H1 (cell line): ENCODE data around the gene VDR. TPM values are rescaled to one million over a fixed set of nuclear protein-coding genes. Genes with fewer than 3 reads are reported as not detected.

ENCODE experiments used
- CTCF ChIA-PET: fragments of 300-600 bp; sonication (Branson Sonifier 250); formaldehyde crosslinking; loops from one replicate; lab custom pipeline; 2021; ENCODE audit not compliant: partially characterized antibody; lab: Charles Lee
- POLR2A ChIA-PET: fragments of 300-600 bp; sonication (Branson Sonifier 250); formaldehyde crosslinking; loops from one replicate; lab custom pipeline; 2021; ENCODE audit warnings: inconsistent platforms; ENCODE audit not compliant: partially characterized antibody; lab: Charles Lee
- DNase-seq, 2 experiments: peaks; one replicate each; pipeline versions ENCODE4 v3.0.0 to v3.0.0-alpha.2; 2010 to 2022; ENCODE audit warnings: low spot score in 2 of 2, low read depth in 1 of 2, mixed read lengths in 1 of 2
- FAIRE-seq: peaks from 2 replicates; lab custom pipeline; 2011; peaks lifted over from hg19 to GRCh38; lab: Jason Lieb, UNC
- H2AFZ ChIP-seq: 2 replicates; pipeline ENCODE4 v1.8.1; 2012; ENCODE audit warnings: low read length, inconsistent platforms
- H2AK5ac ChIP-seq: 2 replicates; pipeline ENCODE4 v1.6.1; 2013; ENCODE audit warnings: low read depth, low read length
- H2BK120ac ChIP-seq: replicated peaks from 2 replicates; pipeline ENCODE3; 2013; ENCODE audit warnings: low read depth, low read length, inconsistent platforms
- H2BK12ac ChIP-seq: 2 replicates; pipeline ENCODE4 v1.6.1; 2013; ENCODE audit warnings: low read depth, low read length
- H2BK15ac ChIP-seq: 2 replicates; pipeline ENCODE4 v1.6.1; 2013; ENCODE audit warnings: low read length
- H2BK20ac ChIP-seq: 2 replicates; pipeline ENCODE4 v1.6.1; 2013; ENCODE audit warnings: low read length
- H2BK5ac ChIP-seq: 2 replicates; pipeline ENCODE4 v1.6.1; 2013; ENCODE audit warnings: low read depth, low read length
- H3K14ac ChIP-seq: 2 replicates; pipeline ENCODE4 v1.6.1; 2013; ENCODE audit warnings: inconsistent platforms; ENCODE audit not compliant: insufficient read length
- H3K18ac ChIP-seq: 2 replicates; pipeline ENCODE4 v1.6.1; 2013; ENCODE audit warnings: low read length; ENCODE audit errors: extremely low read depth
- H3K23ac ChIP-seq: 2 replicates; pipeline ENCODE4 v1.6.1; 2013; ENCODE audit warnings: inconsistent platforms; ENCODE audit not compliant: insufficient read length
- H3K23me2 ChIP-seq: 2 replicates; pipeline ENCODE4 v1.6.1; 2013; ENCODE audit warnings: low read depth, low read length
- H3K27ac ChIP-seq: 2 replicates; pipeline ENCODE4 v1.6.1; 2011; ENCODE audit warnings: low read depth, low read length, inconsistent platforms
- H3K27me3 ChIP-seq, 4 experiments: replicated peaks in 1 of 4; 1 replicate in 1 of 4; 2 replicates in 3 of 4; pipeline versions ENCODE4 v1.6.1 to v1.8.1; 2011 to 2013; ENCODE audit warnings: low read length in 3 of 4, mild to moderate bottlenecking in 3 of 4, inconsistent platforms in 2 of 4, mixed read lengths in 2 of 4, moderate library complexity in 1 of 4; ENCODE audit not compliant: control insufficient read depth in 3 of 4, insufficient read depth in 3 of 4; ENCODE audit errors: extremely low read depth in 1 of 4
- H3K36me3 ChIP-seq, 4 experiments: 2 replicates each; pipeline versions ENCODE4 v1.6.1 to v1.8.1; 2011 to 2013; ENCODE audit warnings: mild to moderate bottlenecking in 4 of 4, low read length in 3 of 4, moderate library complexity in 2 of 4, control low read depth in 1 of 4, inconsistent platforms in 1 of 4; ENCODE audit not compliant: insufficient read depth in 4 of 4, control insufficient read depth in 2 of 4
- H3K4ac ChIP-seq: replicated peaks from 2 replicates; pipeline ENCODE3; 2013; ENCODE audit warnings: low read length, low read depth, mixed read lengths, inconsistent platforms; ENCODE audit not compliant: insufficient read length
- H3K4me1 ChIP-seq, 4 experiments: replicated peaks in 1 of 4; 1 replicate in 1 of 4; 2 replicates in 3 of 4; pipeline versions ENCODE4 v1.6.1 to v1.8.1; 2011 to 2013; ENCODE audit warnings: low read length in 3 of 4, inconsistent platforms in 2 of 4, mixed read lengths in 1 of 4; ENCODE audit not compliant: insufficient read depth in 4 of 4, control insufficient read depth in 3 of 4
- H3K4me2 ChIP-seq, 2 experiments: 2 replicates each; pipeline versions ENCODE4 v1.6.1 to v1.8.1; 2011 to 2013; ENCODE audit warnings: low read depth in 2 of 2, low read length in 2 of 2, control low read depth in 1 of 2, inconsistent platforms in 1 of 2, mild to moderate bottlenecking in 1 of 2; ENCODE audit not compliant: insufficient read depth in 1 of 2
- H3K4me3 ChIP-seq, 4 experiments: fragments of 200-600, 300-600 bp in 1 of 4; sonication (generic), shearing (Covaris generic), sonication (Bioruptor Twin) in 1 of 4; 2 replicates each; pipeline versions ENCODE4 v1.5.1 to v1.8.1; 2011 to 2016; ENCODE audit warnings: low read length in 4 of 4, low read depth in 3 of 4, control low read depth in 2 of 4, inconsistent platforms in 2 of 4, mild to moderate bottlenecking in 2 of 4, mixed read lengths in 1 of 4, moderate library complexity in 1 of 4; ENCODE audit not compliant: insufficient read depth in 2 of 4; ENCODE audit errors: extremely low read depth in 1 of 4
- H3K56ac ChIP-seq: replicated peaks from 2 replicates; pipeline ENCODE3; 2013; ENCODE audit warnings: low read depth, mild to moderate bottlenecking, mixed read lengths, low read length, inconsistent platforms; ENCODE audit not compliant: insufficient read length
- H3K79me1 ChIP-seq: 2 replicates; pipeline ENCODE4 v1.6.1; 2013; ENCODE audit warnings: low read depth, low read length, control low read depth
- H3K79me2 ChIP-seq, 2 experiments: 2 replicates each; pipeline versions ENCODE4 v1.6.1 to v1.8.1; 2012 to 2013; ENCODE audit warnings: low read length in 2 of 2, mild to moderate bottlenecking in 2 of 2, inconsistent platforms in 1 of 2; ENCODE audit not compliant: insufficient read depth in 2 of 2, control insufficient read depth in 1 of 2
- H3K9ac ChIP-seq, 4 experiments: replicated peaks in 1 of 4; 1 replicate in 1 of 4; 2 replicates in 3 of 4; pipeline versions ENCODE4 v1.6.1 to v1.8.1; 2011 to 2013; ENCODE audit warnings: low read depth in 3 of 4, low read length in 3 of 4, control low read depth in 2 of 4, mild to moderate bottlenecking in 2 of 4, moderate library complexity in 2 of 4, inconsistent platforms in 1 of 4; ENCODE audit errors: extremely low read depth in 1 of 4
- H3K9me3 ChIP-seq, 2 experiments: 2 replicates each; pipeline versions ENCODE4 v1.6.1 to v1.8.1; 2012 to 2013; ENCODE audit warnings: mild to moderate bottlenecking in 2 of 2, moderate library complexity in 2 of 2, control low read depth in 1 of 2, inconsistent platforms in 1 of 2, low read depth in 1 of 2, low read length in 1 of 2, mixed read lengths in 1 of 2; ENCODE audit not compliant: insufficient read depth in 2 of 2
- H4K20me1 ChIP-seq, 2 experiments: replicated peaks in 1 of 2; 2 replicates each; pipeline versions ENCODE3 to v1.8.1; 2011 to 2013; ENCODE audit warnings: inconsistent platforms in 2 of 2, low read length in 2 of 2, mild to moderate bottlenecking in 1 of 2; ENCODE audit not compliant: insufficient read depth in 2 of 2, control insufficient read depth in 1 of 2
- H4K5ac ChIP-seq: 2 replicates; pipeline ENCODE4 v1.6.1; 2013; ENCODE audit warnings: low read length, low read depth, mixed read lengths, inconsistent platforms; ENCODE audit not compliant: insufficient read length
- H4K8ac ChIP-seq: 2 replicates; pipeline ENCODE4 v1.8.0; 2013; ENCODE audit warnings: mild to moderate bottlenecking, moderate library complexity, low read length, inconsistent platforms; ENCODE audit not compliant: insufficient read depth; ENCODE audit errors: extremely low read depth
- H4K91ac ChIP-seq: replicated peaks from 2 replicates; pipeline ENCODE3; 2013; ENCODE audit warnings: low read length, mixed read lengths, inconsistent platforms; ENCODE audit not compliant: insufficient read length
- CEBPB ChIP-seq: IDR thresholded peaks from 2 replicates; pipeline ENCODE4 v1.6.1; 2012; ENCODE audit warnings: low read depth, low read length
- NANOG ChIP-seq: IDR thresholded peaks from 2 replicates; pipeline ENCODE4 v1.6.1; 2011; ENCODE audit warnings: low read length, low read depth, mild to moderate bottlenecking, inconsistent platforms; ENCODE audit not compliant: insufficient read depth, poor library complexity, severe bottlenecking
- PHF8 ChIP-seq: fragments of 200-600 bp; sonication (generic); conservative IDR thresholded peaks from 2 replicates; pipeline ENCODE4 v1.7.1; 2012; ENCODE audit warnings: low read depth, mild to moderate bottlenecking, inconsistent platforms, low read length, moderate library complexity
- RAD21 ChIP-seq, 2 experiments: IDR thresholded peaks in 1 of 2; conservative IDR thresholded peaks in 1 of 2; 2 replicates each; pipeline ENCODE4 v1.6.1; 2011; ENCODE audit warnings: low read depth in 2 of 2, low read length in 2 of 2, improper control_type of control experiment in 1 of 2, inconsistent platforms in 1 of 2, mild to moderate bottlenecking in 1 of 2, moderate library complexity in 1 of 2
- TBP ChIP-seq: IDR thresholded peaks from 2 replicates; pipeline ENCODE4 v1.6.1; 2011; ENCODE audit warnings: low read depth, low read length, improper control_type of control experiment
- TCF12 ChIP-seq: IDR thresholded peaks from 2 replicates; pipeline ENCODE4 v1.6.1; 2011; ENCODE audit warnings: low read depth, mild to moderate bottlenecking, low read length
- WGBS, 2 experiments: shearing (Covaris generic) in 1 of 2; methylation state at CpG; one replicate each; pipeline versions ENCODE4 v1.1.6 to v1.1.7; 2013 to 2015; ENCODE audit warnings: low lambda C conversion rate in 2 of 2, mixed read lengths in 2 of 2, inconsistent platforms in 1 of 2, low coverage in 1 of 2, missing lambda C conversion rate in 1 of 2; ENCODE audit not compliant: insufficient replicate concordance in 2 of 2, insufficient coverage in 1 of 2, insufficient read length in 1 of 2; ENCODE audit errors: extremely low coverage in 1 of 2, missing lambda C conversion rate in 1 of 2; 5-methylcytosine and 5-hydroxymethylcytosine counted together
- polyA plus RNA-seq, 7 experiments: library from polyadenylated mRNA; depleted of rRNA in 3 of 7; stranded (reverse) in 5 of 7; unstranded in 2 of 7; fragments of >200 nt in 5 of 7; fragments of 200-250 nt in 2 of 7; gene quantifications; 1 replicate in 5 of 7; 2 replicates in 1 of 7; 4 replicates in 1 of 7; pipeline versions ENCODE4 v1.2.1 to v1.2.3, GENCODE V29; 2011 to 2013; ENCODE audit warnings: missing spikeins in 2 of 7, mixed read lengths in 2 of 7
- total RNA-seq: library from RNA; stranded (reverse); fragmentation: NEBNext Ultra II Directional; extraction: Animal tissue kit (Norgen Biotek cat#: 25700); gene quantifications from 2 replicates; pipeline ENCODE4 v1.2.1, GENCODE V29; 2021
- TF ChIP-seq, protein P1 (sequence below): IDR thresholded peaks from 2 replicates; pipeline ENCODE4 v1.6.1; 2012; ENCODE audit warnings: inconsistent platforms

Gene VDR
- total and polyA plus RNA-seq, 2 of the 8 experiments (the other 6 are each of a cell fraction or from before 2014, with no cell fraction given), result 0.44 to 0.65 TPM

GRCh38 chr12:47793015-47793681 lies 111.6 kb downstream of the VDR start:
- CTCF ChIA-PET, result interaction anchor here (1.1 to 58.8 kb wide), 8 partner anchors 12 to 77 kb away, joined by 3 to 2442 read pairs (median 10); partner anchors contain the start of genes ENDOU, RAPGEF3 and RPAP3
- WGBS, 2 experiments, result 97% methylated on average over 14 of the region's 15 CpGs; no CpG with 5 or more reads in 1 of the 2 experiments
- H3K36me3 ChIP-seq, result peaks cover 11 to 52% (median 33%) of the 10 kb centered on the region in 4 experiments; a peak in 7 of 8 replicates

More at GRCh38 chr12:47793015-47793681, 111.6 kb downstream of the VDR start:
- Histone ChIP-seq H3K18ac (no peak overlapping the region), H3K4ac (no peak overlapping the region), H3K79me1 (0 out of 2 replicates have a peak, but pooled peaks cover 2% of the 10 kb centered on the region), H2BK15ac (no peak overlapping the region), H4K5ac (no peak overlapping the region), H2BK5ac (no peak overlapping the region), H4K20me1 (peaks cover 2 to 3% of the 10 kb centered on the region in 2 experiments), H3K23ac (no peak overlapping the region), H2BK12ac (no peak overlapping the region), H3K14ac (no peak overlapping the region), H3K9ac (no peak overlapping the region), H4K91ac (no peak overlapping the region)
- no peak for FAIRE-seq
- TF ChIP-seq NANOG, result no peak
- TF ChIP-seq TBP, result no peak
- TF ChIP-seq PHF8, result no peak
- TF ChIP-seq RAD21 (IDR thresholded peaks at IDR 0.05 in 1 of 2, conservative IDR thresholded peaks at IDR 0.05 in 1 of 2; ENCODE audit: low read depth in 2 of 2, low read length in 2 of 2), result no peak
- TF ChIP-seq TCF12, result no peak
- TF ChIP-seq CEBPB, result no peak
- TF ChIP-seq, protein P1, sequence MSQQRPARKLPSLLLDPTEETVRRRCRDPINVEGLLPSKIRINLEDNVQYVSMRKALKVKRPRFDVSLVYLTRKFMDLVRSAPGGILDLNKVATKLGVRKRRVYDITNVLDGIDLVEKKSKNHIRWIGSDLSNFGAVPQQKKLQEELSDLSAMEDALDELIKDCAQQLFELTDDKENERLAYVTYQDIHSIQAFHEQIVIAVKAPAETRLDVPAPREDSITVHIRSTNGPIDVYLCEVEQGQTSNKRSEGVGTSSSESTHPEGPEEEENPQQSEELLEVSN, result no peak
- TF ChIP-seq, all 59 proteins: peak for 0
- H3K4me2 ChIP-seq, result no peak overlapping the region
- POLR2A ChIA-PET, result interaction anchor here (1.2 kb wide), 1 partner anchor 37 kb away, joined by 3 read pairs; no protein-coding TSS in a partner anchor
- no peak overlapping the region for H2BK20ac ChIP-seq
- no peak for DNase-seq
- no peaks in the 10 kb centered on the region for H3K79me2 ChIP-seq
- no peak overlapping the region for H2BK120ac ChIP-seq
- no peak overlapping the region for H4K8ac ChIP-seq
- H3K9me3 ChIP-seq, result no peaks in the 10 kb centered on the region
- no peak overlapping the region for H3K4me3 ChIP-seq
- H3K4me1 ChIP-seq, result peaks cover 0 to 4% (median under 1%) of the 10 kb centered on the region in 4 experiments; a peak in 3 of 7 replicates
- H3K27ac ChIP-seq, result no peak overlapping the region
- H3K23me2 ChIP-seq, result no peaks in the 10 kb centered on the region
- no peak overlapping the region for H2AK5ac ChIP-seq
- no peak overlapping the region for H2AFZ ChIP-seq
- no peak overlapping the region for H3K56ac ChIP-seq
- no peaks in the 10 kb centered on the region for H3K27me3 ChIP-seq
